ENCODE results near the gene TUBGCP3.

The TUBGCP3 gene

DNA sequence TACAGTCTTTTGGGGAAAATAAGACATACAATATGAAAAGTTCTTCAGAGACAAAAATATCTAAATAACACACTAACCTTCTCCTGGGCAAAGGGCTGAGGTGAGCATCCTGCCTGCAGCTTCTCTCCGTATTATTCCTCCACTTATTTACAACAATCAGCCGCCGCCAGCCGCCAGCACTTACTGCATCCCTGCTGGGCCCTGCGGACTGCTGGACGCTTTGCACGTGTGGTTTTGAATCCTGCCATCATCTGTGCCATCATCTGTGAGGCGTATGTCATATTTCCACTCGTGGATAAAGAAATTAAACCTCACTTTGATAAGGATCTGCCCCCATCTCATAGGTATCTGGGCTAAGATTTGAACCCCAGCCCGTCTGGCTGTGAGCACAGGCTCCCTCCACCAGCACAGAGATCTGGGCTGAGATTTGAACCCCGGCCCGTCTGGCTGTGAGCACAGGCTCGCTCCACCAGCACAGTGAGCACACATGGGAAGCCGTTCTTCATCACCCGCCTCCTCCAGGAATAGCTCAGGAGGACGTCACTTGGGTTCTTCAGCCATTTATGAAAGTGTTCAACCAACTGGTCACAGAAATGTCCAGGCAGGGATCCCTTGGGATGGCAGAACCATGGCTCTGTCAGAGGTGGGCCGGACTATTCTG lies 35.2 kb upstream of the TUBGCP3 start:
- Histone ChIP-seq H3K27ac (ENCODE audit: low read depth, low read length) (no peak overlapping the region), H4K20me1 (ENCODE audit: control insufficient read depth, insufficient read depth, low read depth, low read length) (no peaks in the 10 kb centered on the region), H3K79me2 (ENCODE audit: control insufficient read depth, low read length) (no peaks in the 10 kb centered on the region), H3F3A (ENCODE audit: control insufficient read depth, insufficient read depth) (no peaks in the 10 kb centered on the region), H3K4me1 (ENCODE audit: control insufficient read depth, low read length) (no peaks in the 10 kb centered on the region), H3K9me3 (ENCODE audit: control insufficient read depth, insufficient read depth, low read length) (no peaks in the 10 kb centered on the region), H3K4me3 (ENCODE audit: low read length) (no peak overlapping the region), H3K4me2 (ENCODE audit: low read length) (no peak overlapping the region), H3K27me3 (ENCODE audit: control insufficient read depth, low read length) (no peaks in the 10 kb centered on the region), H3K36me3 (ENCODE audit: control insufficient read depth, low read length) (no peaks in the 10 kb centered on the region), H3K9me2 (replicated peaks; ENCODE audit: control insufficient read depth, low read length) (no peaks in the 10 kb centered on the region)
- TF ChIP-seq, protein P1, sequence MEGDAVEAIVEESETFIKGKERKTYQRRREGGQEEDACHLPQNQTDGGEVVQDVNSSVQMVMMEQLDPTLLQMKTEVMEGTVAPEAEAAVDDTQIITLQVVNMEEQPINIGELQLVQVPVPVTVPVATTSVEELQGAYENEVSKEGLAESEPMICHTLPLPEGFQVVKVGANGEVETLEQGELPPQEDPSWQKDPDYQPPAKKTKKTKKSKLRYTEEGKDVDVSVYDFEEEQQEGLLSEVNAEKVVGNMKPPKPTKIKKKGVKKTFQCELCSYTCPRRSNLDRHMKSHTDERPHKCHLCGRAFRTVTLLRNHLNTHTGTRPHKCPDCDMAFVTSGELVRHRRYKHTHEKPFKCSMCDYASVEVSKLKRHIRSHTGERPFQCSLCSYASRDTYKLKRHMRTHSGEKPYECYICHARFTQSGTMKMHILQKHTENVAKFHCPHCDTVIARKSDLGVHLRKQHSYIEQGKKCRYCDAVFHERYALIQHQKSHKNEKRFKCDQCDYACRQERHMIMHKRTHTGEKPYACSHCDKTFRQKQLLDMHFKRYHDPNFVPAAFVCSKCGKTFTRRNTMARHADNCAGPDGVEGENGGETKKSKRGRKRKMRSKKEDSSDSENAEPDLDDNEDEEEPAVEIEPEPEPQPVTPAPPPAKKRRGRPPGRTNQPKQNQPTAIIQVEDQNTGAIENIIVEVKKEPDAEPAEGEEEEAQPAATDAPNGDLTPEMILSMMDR (IDR thresholded peaks at IDR 0.05; ENCODE audit: low read depth, low read length, poor library complexity, severe bottlenecking), result no peak
- TF ChIP-seq EZH2phosphoT487 (IDR thresholded peaks at IDR 0.05; ENCODE audit: borderline replicate concordance, low read length), result no peak

GRCh38 chr13:112622375-112622774 lies 34.4 kb upstream of the TUBGCP3 start:
- H4K20me1 ChIP-seq (ENCODE audit: control insufficient read depth, insufficient read depth, low read depth, low read length), result no peaks in the 10 kb centered on the region

DNA sequence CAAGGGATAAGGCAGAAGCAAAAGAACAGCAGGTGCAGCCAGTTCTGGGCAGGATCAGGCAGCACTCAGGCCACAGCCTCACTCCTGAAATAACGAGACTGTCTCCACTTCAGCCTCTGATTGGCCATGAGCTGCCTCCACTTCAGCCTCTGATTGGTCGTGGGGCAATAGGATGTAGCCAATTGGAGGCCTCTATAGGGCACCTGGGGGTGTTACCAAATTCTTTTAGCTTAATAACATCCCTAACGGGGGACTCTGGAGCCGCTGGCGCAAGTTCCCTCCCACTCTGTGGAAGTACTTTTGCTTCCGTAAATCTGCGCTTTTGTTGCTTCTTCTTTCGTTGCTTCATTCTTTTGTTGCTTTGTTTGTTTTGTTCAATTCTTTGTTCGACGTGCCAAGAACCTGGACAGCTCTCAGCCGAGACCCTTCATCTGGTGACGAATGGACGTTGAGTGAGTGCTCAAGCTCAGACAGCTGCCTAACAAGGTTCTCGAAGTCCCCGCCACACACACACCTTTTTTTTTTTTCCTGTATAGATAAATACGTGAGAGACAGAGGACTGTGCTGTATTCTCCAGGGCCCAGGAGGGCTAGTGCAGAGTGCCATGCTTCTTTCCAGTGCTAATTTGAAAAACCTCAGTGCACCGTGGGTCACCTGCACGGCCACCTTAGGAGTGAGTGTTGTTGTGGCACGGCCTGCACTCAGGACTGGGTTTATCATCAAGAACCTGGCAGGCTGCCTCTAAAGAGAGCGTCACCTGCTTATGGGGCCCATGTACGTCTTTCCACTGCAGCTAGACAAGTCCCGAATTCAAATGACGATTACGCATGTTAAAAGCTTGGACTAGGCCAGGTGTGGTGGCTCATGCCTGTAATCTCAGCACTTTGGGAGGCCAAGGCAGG lies 32.0 kb upstream of the TUBGCP3 start:
- Histone ChIP-seq H3K27me3 (ENCODE audit: control insufficient read depth, low read length) (no peaks in the 10 kb centered on the region), H3K9me3 (ENCODE audit: control insufficient read depth, insufficient read depth, low read length) (no peaks in the 10 kb centered on the region), H3K36me3 (ENCODE audit: control insufficient read depth, low read length) (no peaks in the 10 kb centered on the region), H3F3A (ENCODE audit: control insufficient read depth, insufficient read depth) (no peaks in the 10 kb centered on the region), H3K27ac (ENCODE audit: low read depth, low read length) (no peak overlapping the region), H3K4me3 (ENCODE audit: low read length) (no peak overlapping the region), H3K4me2 (ENCODE audit: low read length) (no peak overlapping the region), H3K4me1 (ENCODE audit: control insufficient read depth, low read length) (no peaks in the 10 kb centered on the region), H3K9me2 (replicated peaks; ENCODE audit: control insufficient read depth, low read length) (no peaks in the 10 kb centered on the region), H3K79me2 (ENCODE audit: control insufficient read depth, low read length) (no peaks in the 10 kb centered on the region), H4K20me1 (ENCODE audit: control insufficient read depth, insufficient read depth, low read depth, low read length) (no peaks in the 10 kb centered on the region)
- TF ChIP-seq EZH2phosphoT487 (IDR thresholded peaks at IDR 0.05; ENCODE audit: borderline replicate concordance, low read length), result no peak
- TF ChIP-seq, protein P1 (IDR thresholded peaks at IDR 0.05; ENCODE audit: low read depth, low read length, poor library complexity, severe bottlenecking), result no peak

More at GRCh38 chr13:112622375-112622774, 34.4 kb upstream of the TUBGCP3 start:
- no peak overlapping the region for H3K4me3 ChIP-seq (ENCODE audit: low read length)
- no peaks in the 10 kb centered on the region for H3K79me2 ChIP-seq (ENCODE audit: control insufficient read depth, low read length)
- no peak for TF ChIP-seq EZH2phosphoT487 (IDR thresholded peaks at IDR 0.05; ENCODE audit: borderline replicate concordance, low read length)
- TF ChIP-seq, protein P1 (IDR thresholded peaks at IDR 0.05; ENCODE audit: low read depth, low read length, poor library complexity, severe bottlenecking), result no peak
- no peak overlapping the region for H3K4me2 ChIP-seq (ENCODE audit: low read length)
- no peaks in the 10 kb centered on the region for H3F3A ChIP-seq (ENCODE audit: control insufficient read depth, insufficient read depth)
- H3K4me1 ChIP-seq (ENCODE audit: control insufficient read depth, low read length), result no peaks in the 10 kb centered on the region
- no peak overlapping the region for H3K27ac ChIP-seq (ENCODE audit: low read depth, low read length)
- H3K9me2 ChIP-seq (replicated peaks; ENCODE audit: control insufficient read depth, low read length), result no peaks in the 10 kb centered on the region
- H3K36me3 ChIP-seq (ENCODE audit: control insufficient read depth, low read length), result no peaks in the 10 kb centered on the region
- H3K9me3 ChIP-seq (ENCODE audit: control insufficient read depth, insufficient read depth, low read length), result no peaks in the 10 kb centered on the region
- H3K27me3 ChIP-seq (ENCODE audit: control insufficient read depth, low read length), result no peaks in the 10 kb centered on the region

Data from DOHH2 (cell line).